ENCODE results near the gene KIR3DL3. TPM values are rescaled to one million over a fixed set of nuclear protein-coding genes. Genes with fewer than 3 reads are reported as not detected.
"Not testable (repeated sequence)": the region's sequence is repeated elsewhere in the genome, so short reads cannot be mapped to it uniquely, and the experiment has no call there.

Gene KIR3DL3
- polyA plus RNA-seq, 2 donors: not detected

DNA sequence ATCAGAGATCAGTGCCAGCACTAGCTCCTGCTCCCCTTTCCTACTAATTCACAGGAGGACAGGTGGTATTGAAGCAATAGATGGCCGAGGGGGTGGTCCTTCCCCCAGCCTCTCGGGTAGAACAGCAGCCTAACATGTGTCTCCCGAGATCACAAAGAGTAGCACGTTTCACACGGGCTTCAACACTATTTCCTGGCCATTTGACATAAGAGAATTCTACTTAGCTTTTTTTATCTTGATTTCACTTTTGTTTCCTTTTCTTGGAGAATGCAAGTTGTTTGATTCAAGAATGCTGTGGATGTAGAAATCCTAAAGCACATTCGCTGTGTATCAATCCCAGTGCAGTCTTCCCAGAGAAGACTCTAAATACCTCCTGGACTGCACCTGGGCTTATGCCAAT lies 26.0 kb downstream of the KIR3DL3 start:
- not testable (repeated sequence) for H3K9me3 ChIP-seq (ENCODE audit: control insufficient read depth in 2 of 2, insufficient read depth in 1 of 2, low read depth in 1 of 2, low read length in 1 of 2); H3K27ac ChIP-seq (ENCODE audit: low read depth in 2 of 2, low read length in 1 of 2); H3K4me3 ChIP-seq (ENCODE audit: low read depth in 1 of 2, low read length in 2 of 2); H3K36me3 ChIP-seq (ENCODE audit: control insufficient read depth in 2 of 2, insufficient read depth in 2 of 2, low read length in 1 of 2); H3K4me1 ChIP-seq (ENCODE audit: control insufficient read depth in 2 of 2, insufficient read depth in 2 of 2, low read length in 1 of 2); H3K27me3 ChIP-seq (ENCODE audit: control insufficient read depth in 1 of 2, insufficient read depth in 2 of 2, low read length in 2 of 2)
- WGBS, 2 donors: 34 to 51% methylated on average over 6 of the region's 6 CpGs

GRCh38 chr19:54756204-54757110 lies 32.2 kb downstream of the KIR3DL3 start:
- H3K27me3 ChIP-seq (ENCODE audit: control insufficient read depth in 1 of 2, insufficient read depth in 2 of 2, low read length in 2 of 2); H3K4me1 ChIP-seq (ENCODE audit: control insufficient read depth in 2 of 2, insufficient read depth in 2 of 2, low read length in 1 of 2); H3K36me3 ChIP-seq (ENCODE audit: control insufficient read depth in 2 of 2, insufficient read depth in 2 of 2, low read length in 1 of 2); H3K27ac ChIP-seq (ENCODE audit: low read depth in 2 of 2, low read length in 1 of 2); H3K4me3 ChIP-seq (ENCODE audit: low read depth in 1 of 2, low read length in 2 of 2); H3K9me3 ChIP-seq (ENCODE audit: control insufficient read depth in 2 of 2, insufficient read depth in 1 of 2, low read depth in 1 of 2, low read length in 1 of 2): not testable (repeated sequence)
- WGBS, 2 donors: 71 to 84% methylated on average over 10 to 11 of the region's 12 CpGs

DNA sequence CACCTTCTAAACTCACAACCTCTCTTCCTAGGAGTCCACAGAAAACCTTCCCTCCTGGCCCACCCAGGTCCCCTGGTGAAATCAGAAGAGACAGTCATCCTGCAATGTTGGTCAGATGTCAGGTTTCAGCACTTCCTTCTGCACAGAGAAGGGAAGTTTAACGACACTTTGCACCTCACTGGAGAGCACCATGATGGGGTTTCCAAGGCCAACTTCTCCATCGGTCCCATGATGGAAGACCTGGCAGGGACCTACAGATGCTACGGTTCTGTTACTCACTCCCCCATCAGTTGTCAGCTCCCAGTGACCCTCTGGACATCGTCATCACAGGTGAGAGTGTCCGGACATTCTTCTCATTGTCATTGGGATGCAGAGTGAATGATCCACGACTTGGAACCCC lies 34.3 kb downstream of the KIR3DL3 start:
- H3K4me3 ChIP-seq (ENCODE audit: low read depth in 1 of 2, low read length in 2 of 2); H3K36me3 ChIP-seq (ENCODE audit: control insufficient read depth in 2 of 2, insufficient read depth in 2 of 2, low read length in 1 of 2); H3K27ac ChIP-seq (ENCODE audit: low read depth in 2 of 2, low read length in 1 of 2); H3K9me3 ChIP-seq (ENCODE audit: control insufficient read depth in 2 of 2, insufficient read depth in 1 of 2, low read depth in 1 of 2, low read length in 1 of 2); H3K4me1 ChIP-seq (ENCODE audit: control insufficient read depth in 2 of 2, insufficient read depth in 2 of 2, low read length in 1 of 2); H3K27me3 ChIP-seq (ENCODE audit: control insufficient read depth in 1 of 2, insufficient read depth in 2 of 2, low read length in 2 of 2): not testable (repeated sequence)
- WGBS, 2 donors: 59 to 60% methylated on average over 6 of the region's 6 CpGs

DNA sequence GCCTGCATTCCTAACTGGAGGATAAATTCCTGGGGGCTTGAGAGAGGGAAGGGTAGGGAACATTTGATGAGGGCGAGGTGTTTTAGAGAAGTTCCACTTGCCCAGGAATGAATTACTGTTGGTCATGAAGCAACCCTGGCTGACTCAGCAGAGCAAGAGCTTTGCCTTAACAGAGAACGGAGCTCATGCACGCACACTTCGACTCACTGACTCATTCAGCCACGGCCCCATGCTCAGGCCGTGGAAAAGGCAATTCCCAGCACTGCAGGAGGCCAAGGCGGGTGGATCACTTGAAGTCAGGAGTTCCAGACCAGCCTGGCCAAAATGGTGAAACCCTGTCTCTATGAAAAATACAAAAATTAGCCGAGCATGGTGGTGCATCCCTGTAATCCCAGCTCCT lies 40.0 kb downstream of the KIR3DL3 start:
- not testable (repeated sequence) for H3K4me1 ChIP-seq (ENCODE audit: control insufficient read depth in 2 of 2, insufficient read depth in 2 of 2, low read length in 1 of 2); H3K27ac ChIP-seq (ENCODE audit: low read depth in 2 of 2, low read length in 1 of 2); H3K9me3 ChIP-seq (ENCODE audit: control insufficient read depth in 2 of 2, insufficient read depth in 1 of 2, low read depth in 1 of 2, low read length in 1 of 2); H3K27me3 ChIP-seq (ENCODE audit: control insufficient read depth in 1 of 2, insufficient read depth in 2 of 2, low read length in 2 of 2); H3K36me3 ChIP-seq (ENCODE audit: control insufficient read depth in 2 of 2, insufficient read depth in 2 of 2, low read length in 1 of 2); H3K4me3 ChIP-seq (ENCODE audit: low read depth in 1 of 2, low read length in 2 of 2)
- 62 to 75% methylated on average over 8 of the region's 8 CpGs for WGBS, 2 donors

DNA sequence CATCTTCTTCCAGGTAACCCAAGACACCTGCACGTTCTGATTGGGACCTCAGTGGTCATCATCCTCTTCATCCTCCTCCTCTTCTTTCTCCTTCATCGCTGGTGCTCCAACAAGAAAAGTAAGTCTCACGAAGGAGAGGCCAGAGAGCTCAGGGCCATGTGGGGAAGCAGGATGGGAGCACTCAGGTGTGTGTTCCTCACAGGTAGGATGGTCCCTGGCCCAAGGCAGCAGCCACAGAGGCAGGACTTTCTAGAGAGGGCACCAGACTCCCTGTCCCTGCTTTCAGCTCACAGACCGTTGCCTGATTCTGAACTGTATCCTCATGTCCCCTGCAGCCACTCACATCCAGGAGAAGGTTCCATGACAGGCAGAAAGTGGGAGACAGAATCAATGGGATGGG lies 42.2 kb downstream of the KIR3DL3 start:
- not testable (repeated sequence) for H3K4me3 ChIP-seq (ENCODE audit: low read depth in 1 of 2, low read length in 2 of 2); H3K36me3 ChIP-seq (ENCODE audit: control insufficient read depth in 2 of 2, insufficient read depth in 2 of 2, low read length in 1 of 2); H3K9me3 ChIP-seq (ENCODE audit: control insufficient read depth in 2 of 2, insufficient read depth in 1 of 2, low read depth in 1 of 2, low read length in 1 of 2); H3K4me1 ChIP-seq (ENCODE audit: control insufficient read depth in 2 of 2, insufficient read depth in 2 of 2, low read length in 1 of 2); H3K27me3 ChIP-seq (ENCODE audit: control insufficient read depth in 1 of 2, insufficient read depth in 2 of 2, low read length in 2 of 2); H3K27ac ChIP-seq (ENCODE audit: low read depth in 2 of 2, low read length in 1 of 2)
- 77 to 78% methylated on average over 4 of the region's 4 CpGs for WGBS, 2 donors

DNA sequence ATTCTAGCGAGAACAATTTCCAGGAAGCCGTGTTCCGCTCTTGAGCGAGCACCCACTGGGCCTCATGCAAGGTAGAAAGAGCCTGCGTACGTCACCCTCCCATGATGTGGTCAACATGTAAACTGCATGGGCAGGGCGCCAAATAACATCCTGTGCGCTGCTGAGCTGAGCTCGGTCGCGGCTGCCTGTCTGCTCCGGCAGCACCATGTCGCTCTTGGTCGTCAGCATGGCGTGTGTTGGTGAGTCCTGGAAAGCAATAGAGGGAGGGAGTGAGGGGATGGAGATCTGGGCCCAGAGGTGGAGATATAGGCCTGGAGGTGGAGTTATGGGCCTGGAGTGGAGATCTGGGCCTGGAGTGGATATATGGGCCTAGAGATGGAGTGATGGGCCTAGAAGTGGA lies 45.4 kb downstream of the KIR3DL3 start, which contains the start of gene KIR2DL1:
TSS of gene KIR2DL1 (plus strand) at position 148 of the 400 bp plus-strand sequence. CDS start at position 206, 58 bp downstream.
- not testable (repeated sequence) for H3K4me1 ChIP-seq (ENCODE audit: control insufficient read depth in 2 of 2, insufficient read depth in 2 of 2, low read length in 1 of 2); H3K9me3 ChIP-seq (ENCODE audit: control insufficient read depth in 2 of 2, insufficient read depth in 1 of 2, low read depth in 1 of 2, low read length in 1 of 2); H3K27me3 ChIP-seq (ENCODE audit: control insufficient read depth in 1 of 2, insufficient read depth in 2 of 2, low read length in 2 of 2); H3K36me3 ChIP-seq (ENCODE audit: control insufficient read depth in 2 of 2, insufficient read depth in 2 of 2, low read length in 1 of 2); H3K4me3 ChIP-seq (ENCODE audit: low read depth in 1 of 2, low read length in 2 of 2); H3K27ac ChIP-seq (ENCODE audit: low read depth in 2 of 2, low read length in 1 of 2)
- 93 to 95% methylated on average over 15 of the region's 15 CpGs for WGBS, 2 donors

GRCh38 chr19:54770511-54770910 lies 46.3 kb downstream of the KIR3DL3 start:
- H3K9me3 ChIP-seq (ENCODE audit: control insufficient read depth in 2 of 2, insufficient read depth in 1 of 2, low read depth in 1 of 2, low read length in 1 of 2); H3K27me3 ChIP-seq (ENCODE audit: control insufficient read depth in 1 of 2, insufficient read depth in 2 of 2, low read length in 2 of 2); H3K4me1 ChIP-seq (ENCODE audit: control insufficient read depth in 2 of 2, insufficient read depth in 2 of 2, low read length in 1 of 2); H3K4me3 ChIP-seq (ENCODE audit: low read depth in 1 of 2, low read length in 2 of 2); H3K36me3 ChIP-seq (ENCODE audit: control insufficient read depth in 2 of 2, insufficient read depth in 2 of 2, low read length in 1 of 2); H3K27ac ChIP-seq (ENCODE audit: low read depth in 2 of 2, low read length in 1 of 2): not testable (repeated sequence)
- 83 to 86% methylated on average over 4 of the region's 4 CpGs for WGBS, 2 donors

DNA sequence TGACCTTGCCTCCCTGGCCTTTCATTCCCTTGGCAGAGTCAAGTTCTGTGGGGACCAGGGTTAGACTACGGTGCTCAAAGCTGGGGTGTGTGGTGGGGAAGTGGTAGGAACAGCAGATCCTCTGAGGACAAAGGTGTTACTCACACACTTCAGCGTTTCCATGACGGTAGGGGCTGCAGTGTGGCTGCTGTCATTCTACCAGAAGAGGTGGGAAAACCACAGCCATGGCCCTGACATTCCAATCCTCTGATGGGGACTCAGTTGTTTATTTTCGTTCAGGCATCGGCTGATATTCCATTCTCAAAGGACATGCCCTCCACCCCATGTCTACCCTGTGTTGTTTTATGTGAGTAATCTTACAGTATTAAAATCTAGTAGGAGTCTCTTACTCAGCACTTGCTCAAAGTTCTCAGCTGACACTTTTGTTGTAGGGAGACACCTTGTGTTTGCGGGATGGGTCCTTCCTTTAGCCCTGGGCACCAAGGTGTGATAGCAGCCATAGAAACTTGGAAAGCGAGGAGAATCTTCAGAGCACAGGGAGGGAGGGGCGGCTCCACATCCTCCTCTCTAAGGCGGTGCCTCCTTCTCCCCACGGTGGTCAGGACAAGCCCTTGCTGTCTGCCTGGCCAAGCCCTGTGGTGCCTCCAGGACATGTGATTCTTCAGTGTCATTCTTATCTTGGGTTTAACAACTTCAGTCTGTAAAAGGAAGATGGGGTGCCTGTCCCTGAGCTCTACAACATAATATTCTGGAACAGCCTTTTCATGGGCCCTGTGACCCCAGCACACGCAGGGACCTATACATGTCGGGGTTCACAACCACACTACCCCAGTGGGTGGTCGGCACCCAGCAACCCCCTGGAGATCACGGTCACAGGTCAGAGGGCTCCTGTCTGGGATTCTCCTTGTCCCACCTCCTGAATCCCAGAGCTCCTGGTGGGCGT lies 47.0 kb downstream of the KIR3DL3 start:
- H3K36me3 ChIP-seq (ENCODE audit: control insufficient read depth in 2 of 2, insufficient read depth in 2 of 2, low read length in 1 of 2); H3K4me1 ChIP-seq (ENCODE audit: control insufficient read depth in 2 of 2, insufficient read depth in 2 of 2, low read length in 1 of 2); H3K27ac ChIP-seq (ENCODE audit: low read depth in 2 of 2, low read length in 1 of 2); H3K9me3 ChIP-seq (ENCODE audit: control insufficient read depth in 2 of 2, insufficient read depth in 1 of 2, low read depth in 1 of 2, low read length in 1 of 2); H3K4me3 ChIP-seq (ENCODE audit: low read depth in 1 of 2, low read length in 2 of 2); H3K27me3 ChIP-seq (ENCODE audit: control insufficient read depth in 1 of 2, insufficient read depth in 2 of 2, low read length in 2 of 2): not testable (repeated sequence)
- WGBS, 2 donors: 75 to 77% methylated on average over 13 to 14 of the region's 15 CpGs

DNA sequence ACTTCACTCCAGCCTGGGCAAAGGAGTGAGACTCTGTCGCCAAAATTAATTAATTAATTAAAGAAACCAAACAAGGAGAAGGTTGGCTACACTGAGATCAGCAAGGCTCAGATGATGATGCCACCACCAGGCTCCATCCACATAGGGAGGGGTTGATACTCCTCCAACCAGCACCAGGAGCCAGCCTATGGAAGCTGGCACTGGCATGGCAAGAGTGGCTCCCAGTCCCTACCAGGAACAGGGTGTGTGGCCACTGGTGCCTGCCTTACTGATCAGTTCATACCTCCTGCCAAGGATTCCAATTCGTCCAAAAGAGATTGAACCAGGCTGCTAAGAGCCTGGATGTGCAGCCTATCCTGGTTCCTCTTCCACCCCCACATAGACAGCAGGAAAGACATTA lies 48.4 kb downstream of the KIR3DL3 start:
- H3K4me1 ChIP-seq (ENCODE audit: control insufficient read depth in 2 of 2, insufficient read depth in 2 of 2, low read length in 1 of 2); H3K36me3 ChIP-seq (ENCODE audit: control insufficient read depth in 2 of 2, insufficient read depth in 2 of 2, low read length in 1 of 2); H3K27ac ChIP-seq (ENCODE audit: low read depth in 2 of 2, low read length in 1 of 2); H3K9me3 ChIP-seq (ENCODE audit: control insufficient read depth in 2 of 2, insufficient read depth in 1 of 2, low read depth in 1 of 2, low read length in 1 of 2); H3K4me3 ChIP-seq (ENCODE audit: low read depth in 1 of 2, low read length in 2 of 2); H3K27me3 ChIP-seq (ENCODE audit: control insufficient read depth in 1 of 2, insufficient read depth in 2 of 2, low read length in 2 of 2): not testable (repeated sequence)
- WGBS, 2 donors: 40 to 41% methylated on average over 2 of the region's 2 CpGs
